ENCODE data around the gene SEPTIN10.
"Not testable (repeated sequence)": the region's sequence is repeated elsewhere in the genome, so short reads cannot be mapped to it uniquely, and the experiment has no call there.

Gene SEPTIN10

DNA sequence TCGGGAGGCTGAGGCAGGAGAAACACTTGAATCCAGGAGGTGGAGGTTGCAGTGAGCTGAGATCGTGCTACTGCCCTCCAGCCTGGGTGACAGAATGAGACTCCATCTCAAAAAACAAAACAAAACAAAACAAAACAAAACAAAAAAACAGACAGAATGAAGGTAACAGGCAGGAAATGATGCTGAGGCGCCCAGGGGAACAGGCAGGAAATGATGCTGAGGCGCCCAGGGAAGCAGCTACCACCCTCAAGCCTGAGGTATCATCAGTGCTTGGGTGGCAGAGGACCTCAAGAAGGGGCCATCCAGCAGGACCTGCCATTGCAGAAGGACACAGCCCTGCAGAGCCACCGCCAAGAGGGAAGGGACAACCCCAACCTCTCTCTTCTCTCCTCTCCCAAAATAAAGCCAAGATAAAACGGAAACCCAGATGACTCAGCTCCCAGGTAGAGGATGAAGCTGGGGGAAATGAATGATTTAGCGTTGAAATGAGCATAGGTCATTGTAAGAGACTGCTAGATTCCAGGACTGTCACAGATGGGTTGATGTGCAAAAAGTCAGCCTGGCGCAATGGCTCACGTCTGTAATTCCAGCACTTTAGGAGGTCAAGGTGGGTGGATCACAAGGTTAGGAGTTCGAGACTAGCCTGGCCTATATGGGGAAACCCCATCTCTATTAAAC, 19.7 kb upstream of the SEPTIN10 start:
- DNase-seq, result no peak

GRCh38 chr2:109632158-109632789, 18.5 kb upstream of the SEPTIN10 start:
- DNase-seq, result no peak

DNA sequence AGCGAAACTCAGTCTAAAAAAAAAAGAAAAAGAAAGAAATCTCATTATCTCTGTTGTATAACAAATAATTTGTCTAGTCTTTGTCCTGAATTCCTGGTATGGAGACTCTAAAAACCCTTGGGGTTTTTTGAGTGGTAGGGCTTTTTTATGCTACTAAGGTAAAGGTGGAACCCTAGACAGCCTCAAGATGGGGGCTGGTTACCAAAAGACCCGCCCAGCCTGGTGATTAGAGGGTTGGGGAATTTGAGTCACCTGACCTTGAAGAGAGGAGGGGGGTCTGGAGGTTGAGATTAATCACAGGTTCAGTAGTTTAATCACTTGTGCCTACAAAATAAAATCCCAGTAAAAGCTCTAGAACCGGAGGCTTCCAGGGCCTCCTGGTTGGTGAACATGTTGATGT, 18.0 kb upstream of the SEPTIN10 start:
- DNase-seq, result no peak

GRCh38 chr2:109630441-109631430, 17.0 kb upstream of the SEPTIN10 start:
- no peak for DNase-seq

GRCh38 chr2:109629867-109630266, 16.1 kb upstream of the SEPTIN10 start:
- no peak for DNase-seq

GRCh38 chr2:109628321-109628720, 14.6 kb upstream of the SEPTIN10 start:
- not testable (repeated sequence) for DNase-seq

GRCh38 chr2:109624339-109624738, 10.6 kb upstream of the SEPTIN10 start:
- no peak for DNase-seq

DNA sequence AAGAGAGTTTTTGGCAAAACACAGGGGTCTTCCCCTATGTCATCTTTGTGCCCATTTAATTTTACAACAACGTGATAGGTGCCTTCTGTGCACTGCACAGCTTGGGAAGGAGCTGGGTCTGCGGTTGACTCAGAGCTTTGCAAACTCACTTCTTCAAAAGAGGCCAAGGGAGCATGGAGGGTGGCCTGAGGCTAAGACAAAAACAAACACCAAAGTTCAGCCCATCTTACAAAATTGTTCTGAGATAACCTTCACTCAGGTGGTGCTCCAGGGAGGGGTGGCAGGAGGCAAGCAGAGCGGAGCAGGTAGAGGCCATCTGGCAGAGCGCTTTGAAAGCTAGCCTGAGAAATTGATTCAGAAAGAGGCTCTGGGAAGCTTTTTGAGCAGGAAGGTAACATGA, 10.2 kb upstream of the SEPTIN10 start:
- DNase-seq, result no peak

DNA sequence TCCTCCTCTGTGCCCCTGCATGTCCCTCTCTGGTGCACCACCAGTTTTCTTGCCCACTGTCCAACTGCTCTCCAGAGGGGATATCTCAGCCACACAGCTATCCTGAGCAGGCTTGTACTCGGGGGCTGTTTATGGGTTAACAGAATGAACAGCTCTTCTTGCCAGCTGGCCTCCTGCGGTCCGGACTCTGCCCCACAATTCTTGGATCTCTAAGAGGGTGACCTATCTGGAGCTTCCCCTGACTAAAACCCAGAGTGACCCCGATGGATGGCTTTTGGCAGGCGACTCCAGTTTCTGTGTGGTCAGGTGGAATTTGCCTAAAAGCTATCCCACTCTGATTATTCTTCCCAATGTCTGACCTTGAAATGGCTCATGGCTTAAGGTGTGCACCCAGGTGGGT, 9.5 kb upstream of the SEPTIN10 start:
- DNase-seq, result no peak

DNA sequence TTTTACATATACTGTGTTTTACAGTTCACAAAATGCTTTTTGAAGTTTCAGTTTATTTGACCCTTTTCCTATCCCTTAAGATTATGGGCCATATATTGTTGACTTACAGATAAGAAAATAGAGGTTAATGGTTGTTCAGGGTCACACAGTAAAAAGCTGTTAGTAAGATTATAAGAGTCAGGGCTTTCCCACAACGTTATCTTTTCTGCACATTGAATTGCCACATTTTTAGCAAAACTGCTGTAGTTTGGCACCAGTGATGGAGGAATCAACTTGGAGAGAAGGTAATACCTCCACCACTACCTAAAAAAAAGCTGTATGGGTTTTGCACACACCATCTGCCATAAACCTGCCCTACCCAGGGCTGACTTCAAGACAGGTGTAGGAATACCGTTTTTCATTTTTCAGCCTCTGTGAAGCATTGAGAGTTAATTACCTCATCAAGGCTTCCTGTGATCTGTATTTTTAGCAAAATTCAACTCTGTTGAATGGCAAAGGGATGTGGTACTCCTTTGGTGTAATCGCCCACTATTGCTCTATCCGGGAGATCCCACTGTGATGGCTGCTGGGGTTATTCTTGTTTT, 5.4 kb upstream of the SEPTIN10 start:
- no peak for DNase-seq

- DNase-seq, result no peak
These were observed 2.4 kb upstream of the SEPTIN10 start for GRCh38 chr2:109616184-109616583.

DNA sequence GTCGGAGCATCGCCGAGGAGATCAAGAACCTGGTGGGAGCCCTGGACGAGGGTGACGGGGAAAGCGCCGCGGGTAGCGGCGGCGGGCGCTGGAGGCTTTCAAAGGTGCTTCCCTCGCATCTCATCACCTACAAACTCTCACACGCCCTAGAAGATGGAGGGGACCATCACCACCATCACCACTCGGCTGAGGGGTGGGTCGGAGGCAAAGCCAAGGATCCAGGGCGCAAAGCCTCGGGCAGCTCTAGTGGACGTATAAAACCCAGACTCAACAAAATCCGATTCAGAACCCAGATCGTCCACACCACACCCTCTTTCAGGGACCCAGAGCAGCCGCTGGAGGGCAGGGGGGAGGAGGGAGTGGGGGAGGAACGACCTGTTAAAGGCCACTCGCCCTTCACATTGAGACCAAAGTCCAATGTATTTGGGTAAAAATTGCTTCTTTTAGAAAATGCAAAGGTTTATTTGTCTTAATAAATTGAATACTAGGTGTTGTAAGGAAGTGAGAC, 1.9 kb upstream of the SEPTIN10 start:
- no peak for DNase-seq

GRCh38 chr2:109614715-109615636, 1.2 kb upstream of the SEPTIN10 start:
- peak; percentile 11 for DNase-seq

- DNase-seq, result peak; percentile 39
These were observed 465 bp downstream of the SEPTIN10 start for GRCh38 chr2:109613081-109613921.

GRCh38 chr2:109611467-109612095, 2.2 kb downstream of the SEPTIN10 start:
- DNase-seq, result peak; percentile 41

DNA sequence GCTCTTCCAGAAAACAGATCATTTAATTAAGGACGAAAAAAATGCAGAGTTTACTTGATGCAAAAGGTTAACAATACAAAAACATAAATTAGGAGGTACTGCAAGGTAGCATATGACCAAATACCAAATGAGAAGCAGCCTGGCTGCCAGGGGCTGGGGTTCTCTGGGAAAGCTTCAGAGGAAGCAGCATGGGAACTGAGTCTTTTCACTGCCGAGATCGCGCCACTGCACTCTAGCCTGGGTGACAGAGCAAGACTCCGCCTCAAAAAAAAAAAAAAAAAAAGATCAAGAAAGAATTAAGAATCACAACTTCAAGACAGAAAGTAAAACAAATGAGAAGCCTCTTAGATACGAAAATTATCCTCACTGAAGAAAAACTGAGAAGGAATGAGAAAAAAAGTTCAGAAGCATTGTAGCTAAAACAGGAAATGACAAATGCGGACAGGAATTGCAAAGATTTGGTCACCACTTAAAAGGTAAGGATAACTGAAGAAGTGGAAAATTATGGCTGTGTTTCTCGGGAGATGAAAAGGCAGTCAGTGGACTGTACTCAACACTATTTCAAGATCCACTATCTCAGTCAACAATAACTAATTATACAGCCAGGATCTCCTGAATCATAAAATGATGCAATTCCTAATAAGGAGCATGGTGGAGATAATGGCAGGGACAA, 4.3 kb downstream of the SEPTIN10 start:
- no peak for DNase-seq

GRCh38 chr2:109607766-109608165, 6.0 kb downstream of the SEPTIN10 start:
- DNase-seq, result no peak

DNA sequence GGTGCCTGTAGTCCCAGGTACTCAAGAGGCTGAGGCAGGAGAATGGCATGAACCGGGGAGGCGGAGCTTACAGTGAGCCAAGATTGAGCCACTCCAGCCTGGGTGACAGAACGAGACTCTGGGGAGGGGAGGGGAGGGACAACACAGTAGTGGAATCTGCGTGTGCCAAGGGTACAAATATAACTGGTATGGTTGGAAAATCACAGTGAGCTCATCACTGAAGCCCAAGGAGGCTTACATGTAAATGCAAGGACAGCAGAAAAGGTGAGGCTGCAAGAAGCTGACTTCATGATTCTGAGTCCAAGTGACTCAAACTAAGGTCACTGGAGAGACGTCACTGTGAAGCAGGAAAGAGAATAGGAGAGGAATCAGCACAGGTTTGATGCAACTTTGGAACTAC, 9.2 kb downstream of the SEPTIN10 start:
- no peak for DNase-seq

GRCh38 chr2:109602617-109603188, 11.1 kb downstream of the SEPTIN10 start:
- DNase-seq, result no peak
